Suprapubic skin (tissue), 3 donors: ENCODE results near the gene MED15.

ENCODE experiments used
- EP300 ChIP-seq: sonication (generic); formaldehyde crosslinking; IDR thresholded peaks from one replicate; pipeline ENCODE4 v1.6.1; 2017; ENCODE audit warnings: antibody characterized with exemption
- POLR2A ChIP-seq, 2 donors: fragments of 450-650 bp; IDR thresholded peaks; one replicate each; pipeline ENCODE4 v1.6.1; 2017; ENCODE audit warnings: antibody characterized with exemption in 2 of 2, mild to moderate bottlenecking in 2 of 2, moderate library complexity in 2 of 2
- TF ChIP-seq, protein P1 (sequence below), 2 donors: fragments of 200-600 bp in 1 of 2; fragments of 450-650 bp in 1 of 2; sonication (generic) in 1 of 2; IDR thresholded peaks; one replicate each; pipeline ENCODE4 v1.5.1; 2016 to 2019; ENCODE audit warnings: antibody characterized with exemption in 2 of 2, mild to moderate bottlenecking in 1 of 2, moderate library complexity in 1 of 2

DNA sequence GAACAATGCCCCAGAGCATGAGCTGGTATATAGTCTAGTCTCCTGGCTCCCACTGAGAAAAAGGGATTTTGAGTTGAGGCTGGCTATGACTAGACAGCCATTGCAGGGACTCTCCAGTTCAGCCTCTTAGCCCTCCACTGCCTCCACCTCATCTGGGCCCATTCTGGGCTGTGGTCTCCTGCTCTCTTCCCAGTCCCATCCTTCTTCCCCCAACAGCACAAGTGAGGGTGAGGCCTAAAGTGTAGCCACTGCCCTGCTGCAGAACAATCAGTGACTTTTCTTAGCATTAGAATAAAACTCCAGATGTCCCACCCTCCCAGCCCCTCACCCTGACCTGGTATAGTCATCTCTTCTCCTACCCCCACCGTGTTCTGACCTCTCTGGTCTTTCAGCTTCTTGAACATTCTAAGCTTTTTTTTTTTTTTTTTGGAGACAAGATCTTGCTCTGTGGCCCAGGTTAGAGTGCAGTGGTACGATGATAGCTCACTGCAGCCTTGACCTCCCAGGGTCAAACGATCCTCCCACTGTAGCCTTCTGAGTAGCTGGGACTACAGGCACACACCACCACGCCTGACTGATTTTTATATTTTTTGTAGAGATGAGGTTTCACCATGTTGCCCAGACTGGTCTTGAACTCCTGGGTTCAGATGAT is 4.3 kb downstream of the MED15 start:
- TF ChIP-seq, protein P1, sequence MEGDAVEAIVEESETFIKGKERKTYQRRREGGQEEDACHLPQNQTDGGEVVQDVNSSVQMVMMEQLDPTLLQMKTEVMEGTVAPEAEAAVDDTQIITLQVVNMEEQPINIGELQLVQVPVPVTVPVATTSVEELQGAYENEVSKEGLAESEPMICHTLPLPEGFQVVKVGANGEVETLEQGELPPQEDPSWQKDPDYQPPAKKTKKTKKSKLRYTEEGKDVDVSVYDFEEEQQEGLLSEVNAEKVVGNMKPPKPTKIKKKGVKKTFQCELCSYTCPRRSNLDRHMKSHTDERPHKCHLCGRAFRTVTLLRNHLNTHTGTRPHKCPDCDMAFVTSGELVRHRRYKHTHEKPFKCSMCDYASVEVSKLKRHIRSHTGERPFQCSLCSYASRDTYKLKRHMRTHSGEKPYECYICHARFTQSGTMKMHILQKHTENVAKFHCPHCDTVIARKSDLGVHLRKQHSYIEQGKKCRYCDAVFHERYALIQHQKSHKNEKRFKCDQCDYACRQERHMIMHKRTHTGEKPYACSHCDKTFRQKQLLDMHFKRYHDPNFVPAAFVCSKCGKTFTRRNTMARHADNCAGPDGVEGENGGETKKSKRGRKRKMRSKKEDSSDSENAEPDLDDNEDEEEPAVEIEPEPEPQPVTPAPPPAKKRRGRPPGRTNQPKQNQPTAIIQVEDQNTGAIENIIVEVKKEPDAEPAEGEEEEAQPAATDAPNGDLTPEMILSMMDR (IDR thresholded peaks at IDR 0.05) = no peak
- TF ChIP-seq POLR2A (IDR thresholded peaks at IDR 0.05) (no peak), EP300 (no peak)
